ENCODE data around the gene TPRX2. TPM values are rescaled to one million over a fixed set of nuclear protein-coding genes. Genes with fewer than 3 reads are reported as not detected.

TPRX2 gene
- total and polyA plus RNA-seq, 12 donors: not detected

DNA sequence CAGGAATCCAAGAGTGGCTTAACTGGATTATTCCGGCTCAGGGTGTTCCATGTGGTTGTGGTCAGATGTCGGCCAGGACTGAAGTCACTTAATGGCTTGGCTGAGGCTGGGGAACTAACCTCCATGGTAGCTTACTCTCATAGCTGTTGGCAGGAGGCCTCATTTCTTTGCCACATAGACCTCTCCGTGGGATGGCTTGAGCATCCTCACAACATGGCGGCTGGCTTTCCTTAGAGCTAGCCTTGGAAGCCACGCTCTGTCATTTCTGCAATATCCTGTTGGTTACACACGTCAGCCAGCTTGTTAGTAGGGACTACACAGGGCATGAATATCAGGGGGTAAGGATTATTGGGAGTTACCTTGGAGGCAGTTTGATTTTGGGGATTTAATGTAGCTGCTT, 32.2 kb upstream of the TPRX2 start:
- H3K4me1 ChIP-seq (replicated peaks in 1 of 2): no peaks in the 10 kb centered on the region
- no peak for DNase-seq
- no peak for TF ChIP-seq POLR2A (IDR thresholded peaks at IDR 0.05)
- TF ChIP-seq, protein P1, sequence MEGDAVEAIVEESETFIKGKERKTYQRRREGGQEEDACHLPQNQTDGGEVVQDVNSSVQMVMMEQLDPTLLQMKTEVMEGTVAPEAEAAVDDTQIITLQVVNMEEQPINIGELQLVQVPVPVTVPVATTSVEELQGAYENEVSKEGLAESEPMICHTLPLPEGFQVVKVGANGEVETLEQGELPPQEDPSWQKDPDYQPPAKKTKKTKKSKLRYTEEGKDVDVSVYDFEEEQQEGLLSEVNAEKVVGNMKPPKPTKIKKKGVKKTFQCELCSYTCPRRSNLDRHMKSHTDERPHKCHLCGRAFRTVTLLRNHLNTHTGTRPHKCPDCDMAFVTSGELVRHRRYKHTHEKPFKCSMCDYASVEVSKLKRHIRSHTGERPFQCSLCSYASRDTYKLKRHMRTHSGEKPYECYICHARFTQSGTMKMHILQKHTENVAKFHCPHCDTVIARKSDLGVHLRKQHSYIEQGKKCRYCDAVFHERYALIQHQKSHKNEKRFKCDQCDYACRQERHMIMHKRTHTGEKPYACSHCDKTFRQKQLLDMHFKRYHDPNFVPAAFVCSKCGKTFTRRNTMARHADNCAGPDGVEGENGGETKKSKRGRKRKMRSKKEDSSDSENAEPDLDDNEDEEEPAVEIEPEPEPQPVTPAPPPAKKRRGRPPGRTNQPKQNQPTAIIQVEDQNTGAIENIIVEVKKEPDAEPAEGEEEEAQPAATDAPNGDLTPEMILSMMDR (IDR thresholded peaks at IDR 0.05): no peak
- intact Hi-C loops (cut with DNase I): no loop called here
- no peaks in the 10 kb centered on the region for H3K9me3 ChIP-seq (replicated peaks in 1 of 3)
- no peak overlapping the region for H3K27ac ChIP-seq
- H3K27me3 ChIP-seq: no peaks in the 10 kb centered on the region
- no peak overlapping the region for H3K4me3 ChIP-seq
- 80 to 97% (median 89%) methylated on average over 6 of the region's 6 CpGs for WGBS, 4 donors
- no peaks in the 10 kb centered on the region for H3K36me3 ChIP-seq (replicated peaks in 1 of 2)

DNA sequence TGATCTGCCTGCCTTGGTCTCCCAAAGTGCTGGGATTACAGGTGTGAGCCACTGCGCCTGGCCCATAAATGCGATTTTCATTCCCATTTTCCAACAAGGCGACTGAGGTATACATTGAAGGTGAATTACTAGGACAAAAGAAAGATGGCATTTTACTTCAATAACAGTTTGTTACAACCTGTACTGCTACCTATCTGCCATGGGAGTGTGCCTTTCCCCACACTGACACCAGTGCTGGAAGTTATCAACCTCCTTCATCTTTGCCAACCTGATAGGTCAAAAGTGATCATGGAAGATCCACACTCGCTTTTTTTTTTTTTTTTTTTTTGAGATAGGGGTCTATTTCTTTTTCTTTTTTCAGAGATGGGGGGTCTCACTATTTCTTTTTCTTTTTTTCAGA, 26.3 kb upstream of the TPRX2 start:
- H3K27me3 ChIP-seq: no peaks in the 10 kb centered on the region
- H3K36me3 ChIP-seq (replicated peaks in 1 of 2): no peaks in the 10 kb centered on the region
- H3K27ac ChIP-seq: no peak overlapping the region
- no peak overlapping the region for H3K4me3 ChIP-seq
- no peaks in the 10 kb centered on the region for H3K9me3 ChIP-seq (replicated peaks in 1 of 3)
- no peak for DNase-seq
- intact Hi-C loops (cut with DNase I): no loop called here
- 76 to 87% (median 81%) methylated on average over 4 of the region's 4 CpGs for WGBS, 4 donors
- TF ChIP-seq, protein P1 (IDR thresholded peaks at IDR 0.05): no peak
- TF ChIP-seq POLR2A (IDR thresholded peaks at IDR 0.05): no peak
- H3K4me1 ChIP-seq (replicated peaks in 1 of 2): no peaks in the 10 kb centered on the region

- TF ChIP-seq, protein P1 (IDR thresholded peaks at IDR 0.05): no peak
- TF ChIP-seq POLR2A (IDR thresholded peaks at IDR 0.05): no peak
- Histone ChIP-seq H3K27me3 (no peaks in the 10 kb centered on the region), H3K27ac (no peak overlapping the region), H3K9me3 (replicated peaks in 1 of 3) (no peaks in the 10 kb centered on the region), H3K36me3 (replicated peaks in 1 of 2) (no peaks in the 10 kb centered on the region), H3K4me1 (replicated peaks in 1 of 2) (no peaks in the 10 kb centered on the region), H3K4me3 (no peak overlapping the region)
- WGBS, 4 donors: 63 to 83% (median 74%) methylated on average over 1 to 8 of the region's 8 CpGs
- no peak for DNase-seq
- intact Hi-C loops (cut with DNase I): no loop called here
Measured at GRCh38 chr19:47836038-47836437, 23.0 kb upstream of the TPRX2 start.

GRCh38 chr19:47839411-47839810, 19.6 kb upstream of the TPRX2 start:
- 74 to 86% (median 78%) methylated on average over 10 to 16 of the region's 16 CpGs for WGBS, 4 donors
- Histone ChIP-seq H3K36me3 (replicated peaks in 1 of 2) (no peaks in the 10 kb centered on the region), H3K4me1 (replicated peaks in 1 of 2) (no peaks in the 10 kb centered on the region), H3K4me3 (no peak overlapping the region), H3K27ac (no peak overlapping the region), H3K27me3 (peaks cover 3% of the 10 kb centered on the region), H3K9me3 (replicated peaks in 1 of 3) (no peaks in the 10 kb centered on the region)
- intact Hi-C loops (cut with DNase I): no loop called here
- TF ChIP-seq, protein P1 (IDR thresholded peaks at IDR 0.05): no peak
- TF ChIP-seq POLR2A (IDR thresholded peaks at IDR 0.05): no peak
- DNase-seq: no peak
